A549 (cell line): ENCODE data around the gene PDZD2. TPM values are rescaled to one million over a fixed set of nuclear protein-coding genes. Genes with fewer than 3 reads are reported as not detected.

ENCODE experiments used
- ATAC-seq, 2 experiments: fragments of 200-7000 bp in 1 of 2; fragments of >200 bp in 1 of 2; cut with Nextera tagmentation in 1 of 2; cut with Tn5 transposase in 1 of 2; 3 replicates each; pipeline versions ENCODE4 v1.8.0 to v1.9.1; 2018 to 2020; ENCODE audit warnings: mild to moderate bottlenecking in 1 of 2, moderate library complexity in 1 of 2
- CTCF ChIA-PET: fragments of 300-600 bp; sonication (Branson Sonifier 250); formaldehyde crosslinking; extraction: SDS; loops from one replicate; lab custom pipeline; 2021; ENCODE audit warnings: antibody characterized with exemption, inconsistent platforms; lab: Yijun Ruan, JAX
- POLR2A ChIA-PET: fragments of 350-600 bp; formaldehyde crosslinking; extraction: SDS; loops from one replicate; lab custom pipeline; 2021; ENCODE audit warnings: antibody characterized with exemption, inconsistent platforms; lab: Yijun Ruan, JAX
- DNase-seq, 2 experiments: peaks; one replicate each; pipeline versions ENCODE4 v3.0.0 to v3.0.0-alpha.2; 2011 to 2016; ENCODE audit warnings: low read depth in 1 of 2, low spot score in 1 of 2
- FAIRE-seq: peaks from 2 replicates; lab custom pipeline; 2011; peaks lifted over from hg19 to GRCh38; lab: Jason Lieb, UNC
- H3K27ac ChIP-seq, 2 experiments: fragments of >200 bp; sonication (Bioruptor Twin); formaldehyde crosslinking; 3 replicates each; pipeline ENCODE4 v1.5.1; 2016 to 2017
- H3K4me1 ChIP-seq: fragments of >200 bp; sonication (Bioruptor Twin); formaldehyde crosslinking; 3 replicates; pipeline ENCODE4 v1.6.1; 2016
- H3K4me2 ChIP-seq: fragments of >200 bp; sonication (Bioruptor Twin); formaldehyde crosslinking; 3 replicates; pipeline ENCODE4 v1.6.1; 2016
- H3K4me3 ChIP-seq: fragments of >200 bp; sonication (Bioruptor Twin); formaldehyde crosslinking; 3 replicates; pipeline ENCODE4 v1.5.1; 2016
- H3K9me3 ChIP-seq: fragments of >200 bp; sonication (Bioruptor Twin); formaldehyde crosslinking; 3 replicates; pipeline ENCODE4 v1.6.1; 2016
- CBX8 ChIP-seq: fragments of 200-600 bp; sonication (generic); IDR thresholded peaks from 2 replicates; pipeline ENCODE4 v1.6.1; 2016
- CHD4 ChIP-seq: fragments of 200-600 bp; sonication (generic); IDR thresholded peaks from 2 replicates; pipeline ENCODE4 v1.6.1; 2016; ENCODE audit warnings: antibody characterized with exemption, mild to moderate bottlenecking, borderline replicate concordance
- EHMT2 ChIP-seq: fragments of 200-600 bp; sonication (generic); IDR thresholded peaks from 2 replicates; pipeline ENCODE4 v1.6.1; 2016; ENCODE audit warnings: antibody characterized with exemption, low read depth, mild to moderate bottlenecking, moderate library complexity
- ESRRA ChIP-seq: fragments of 150-350 bp; IDR thresholded peaks from 2 replicates; pipeline ENCODE4 v1.6.1; 2014; ENCODE audit warnings: mild to moderate bottlenecking, low read length, borderline replicate concordance
- FOSB ChIP-seq: fragments of 250-450 bp; sonication (Bioruptor Pico); IDR thresholded peaks from 2 replicates; pipeline ENCODE4 v1.5.0; 2020; ENCODE audit warnings: mild to moderate bottlenecking, moderate library complexity
- GATA3 ChIP-seq: IDR thresholded peaks from 2 replicates; pipeline ENCODE4 v1.6.1; 2012; ENCODE audit warnings: borderline replicate concordance
- HDAC2 ChIP-seq: fragments of 200-600 bp; sonication (generic); IDR thresholded peaks from 2 replicates; pipeline ENCODE4 v1.6.1; 2016
- HEYL ChIP-seq: fragments of 250-450 bp; sonication (Bioruptor Pico); IDR thresholded peaks from 2 replicates; pipeline ENCODE4 v1.8.0; 2021; ENCODE audit warnings: mild to moderate bottlenecking, moderate library complexity
- HOXA7 ChIP-seq: fragments of 250-450 bp; sonication (Bioruptor Pico); IDR thresholded peaks from 2 replicates; pipeline ENCODE4 v1.5.0; 2020; ENCODE audit warnings: mild to moderate bottlenecking, moderate library complexity
- JUNB ChIP-seq: fragments of >200 bp; sonication (Bioruptor Twin); formaldehyde crosslinking; IDR thresholded peaks from 2 replicates; pipeline ENCODE4 v1.6.1; 2016
- KDM1A ChIP-seq: fragments of 200-600 bp; sonication (generic); IDR thresholded peaks from 2 replicates; pipeline ENCODE4 v1.6.1; 2016; ENCODE audit warnings: low read depth, mild to moderate bottlenecking
- MAZ ChIP-seq: fragments of 150-350 bp; IDR thresholded peaks from 2 replicates; pipeline ENCODE4 v1.6.1; 2014; ENCODE audit warnings: antibody characterized with exemption, low read depth, low read length, borderline replicate concordance
- MYC ChIP-seq: IDR thresholded peaks from 2 replicates; pipeline ENCODE4 v1.6.1; 2012; ENCODE audit warnings: mild to moderate bottlenecking, inconsistent platforms, low read length, improper control_type of control experiment, borderline replicate concordance
- NFE2L2 ChIP-seq: fragments of 150-350 bp; conservative IDR thresholded peaks from 2 replicates; pipeline ENCODE4 v1.6.1; 2014; ENCODE audit warnings: low read length
- PHF8 ChIP-seq: fragments of 200-600 bp; sonication (generic); IDR thresholded peaks from 2 replicates; pipeline ENCODE4 v1.6.1; 2016; ENCODE audit warnings: low read depth, mild to moderate bottlenecking, antibody characterized with exemption, moderate library complexity, borderline replicate concordance
- POLR2A ChIP-seq: IDR thresholded peaks from 2 replicates; pipeline ENCODE4 v1.6.1; 2012; ENCODE audit warnings: mild to moderate bottlenecking, low read length
- RFX5 ChIP-seq: fragments of 450-650 bp; IDR thresholded peaks from 2 replicates; pipeline ENCODE4 v1.7.1; 2014; ENCODE audit warnings: antibody characterized with exemption, mild to moderate bottlenecking, moderate library complexity
- RNF2 ChIP-seq: fragments of 200-600 bp; sonication (generic); IDR thresholded peaks from 2 replicates; pipeline ENCODE4 v1.6.1; 2016; ENCODE audit warnings: low read depth, mild to moderate bottlenecking, antibody characterized with exemption, moderate library complexity, borderline replicate concordance
- SMC3 ChIP-seq: fragments of >200 bp; sonication (Bioruptor Twin); formaldehyde crosslinking; IDR thresholded peaks from 3 replicates; pipeline ENCODE4 v1.6.1; 2018; ENCODE audit warnings: inconsistent platforms
- SREBF2 ChIP-seq: fragments of 450-650 bp; IDR thresholded peaks from 2 replicates; pipeline ENCODE4 v1.6.1; 2014; ENCODE audit warnings: mild to moderate bottlenecking, moderate library complexity
- TFCP2L1 ChIP-seq: fragments of 250-450 bp; sonication (Bioruptor Pico); IDR thresholded peaks from 2 replicates; pipeline ENCODE4 v1.5.0; 2021; ENCODE audit warnings: mild to moderate bottlenecking
- TP53 ChIP-seq: fragments of 250-450 bp; sonication (Bioruptor Pico); IDR thresholded peaks from 2 replicates; pipeline ENCODE4 v1.5.0; 2021; ENCODE audit warnings: mild to moderate bottlenecking, moderate library complexity
- ZC3H11A ChIP-seq: fragments of 450-650 bp; IDR thresholded peaks from 2 replicates; pipeline ENCODE4 v1.6.1; 2014; ENCODE audit warnings: antibody characterized with exemption, mild to moderate bottlenecking
- WGBS: methylation state at CpG from one replicate; pipeline ENCODE4 v1.1.6; 2017; ENCODE audit errors: missing lambda C conversion rate; 5-methylcytosine and 5-hydroxymethylcytosine counted together
- polyA plus RNA-seq, 4 experiments: library from polyadenylated mRNA; depleted of rRNA in 3 of 4; stranded (reverse); fragments of >200 nt; fragmentation: RNase III in 1 of 4; extraction: RNeasy Plus Mini Kit Qiagen cat#74134 plus additional on column Dnase treatment in 1 of 4; gene quantifications; 2 replicates in 3 of 4; 3 replicates in 1 of 4; pipeline ENCODE4 v1.2.3, GENCODE V29; 2011 to 2017
- TF ChIP-seq, protein P1 (sequence below): IDR thresholded peaks from 2 replicates; pipeline ENCODE4 v1.6.1; 2012; ENCODE audit warnings: low read depth, borderline replicate concordance
- TF ChIP-seq, protein P2 (sequence below): fragments of 150-350 bp; IDR thresholded peaks from 2 replicates; pipeline ENCODE4 v1.6.1; 2014; ENCODE audit warnings: low read depth, mild to moderate bottlenecking, low read length
- TF ChIP-seq, protein P3 (sequence below): fragments of >200 bp; sonication (Bioruptor Twin); formaldehyde crosslinking; IDR thresholded peaks from 2 replicates; pipeline ENCODE4 v1.6.1; 2016
- TF ChIP-seq, protein P4 (sequence below): fragments of 450-650 bp; IDR thresholded peaks from 2 replicates; pipeline ENCODE4 v1.6.1; 2014; ENCODE audit warnings: antibody characterized with exemption
- TF ChIP-seq, protein P5 (sequence below): fragments of 200-600 bp; sonication (generic); IDR thresholded peaks from 2 replicates; pipeline ENCODE4 v1.6.1; 2016; ENCODE audit warnings: antibody characterized with exemption, mild to moderate bottlenecking, moderate library complexity

The PDZD2 gene
- polyA plus RNA-seq, 2 of the 4 experiments (the other 2 are of a cell fraction), result 0.06 to 0.09 TPM

DNA sequence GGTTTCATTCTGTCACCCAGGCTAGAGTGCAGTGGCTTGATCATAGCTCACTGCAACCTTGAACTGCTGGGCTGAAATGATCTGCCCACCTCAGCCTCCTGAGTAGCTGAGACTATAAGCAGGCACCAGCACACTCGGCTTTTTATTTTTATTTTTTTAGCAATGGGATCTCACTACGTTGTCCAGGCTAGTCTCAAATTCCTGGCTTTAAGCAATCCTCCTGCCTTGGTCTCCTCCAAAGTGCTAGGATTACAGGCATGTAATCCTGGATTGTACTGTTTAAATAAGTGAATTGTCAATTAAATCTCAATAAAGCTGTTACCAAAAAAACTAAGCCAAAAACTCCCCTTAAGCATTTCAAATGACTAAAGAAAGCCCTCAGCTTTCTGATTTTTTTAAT is 516.3 kb downstream of the PDZD2 start:
- Histone ChIP-seq H3K4me1 (peaks cover 30% of the 10 kb centered on the region), H3K9me3 (no peaks in the 10 kb centered on the region), H3K27ac (no peak overlapping the region), H3K4me2 (no peak overlapping the region), H3K4me3 (no peak overlapping the region)
- FAIRE-seq (no peak), DNase-seq (no peak), ATAC-seq (no peak)
- TF ChIP-seq POLR2A, result no peak
- no peak for TF ChIP-seq RFX5
- no peak for TF ChIP-seq PHF8
- no peak for TF ChIP-seq HDAC2
- TF ChIP-seq GATA3, result no peak
- POLR2A ChIA-PET, result interaction anchor here (1.2 kb wide), 1 partner anchor 16 kb away, joined by 3 read pairs; no protein-coding TSS in a partner anchor
- CTCF ChIA-PET, result interaction anchor here (0.6 to 1.5 kb wide), 3 partner anchors 13 to 187 kb away, joined by 3 to 5 read pairs (median 3); no protein-coding TSS in a partner anchor
- 87% methylated on average over 2 of the region's 2 CpGs for WGBS

DNA sequence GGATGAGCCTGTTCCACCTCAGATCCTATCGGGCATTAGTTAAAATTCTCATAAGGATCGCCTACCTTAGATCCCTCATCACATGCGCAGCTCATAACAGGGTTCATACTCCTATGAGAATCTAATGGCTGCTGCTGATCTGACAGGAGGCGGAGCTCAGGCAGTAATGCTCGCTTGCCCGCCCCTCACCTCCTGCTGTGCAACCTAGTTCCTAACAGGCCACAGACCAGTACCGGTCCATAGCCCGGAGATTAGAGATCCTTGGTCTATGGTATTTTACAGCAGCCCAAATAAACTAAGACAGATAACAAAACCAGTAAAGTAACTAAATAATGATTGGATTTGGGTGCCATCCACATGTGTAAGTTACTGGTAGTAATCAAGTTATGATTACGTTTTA is 517.7 kb downstream of the PDZD2 start:
- no peak overlapping the region for H3K4me3 ChIP-seq
- FAIRE-seq (no peak), ATAC-seq (peak in 1 of 2 experiments; percentile 24; a peak in 1 of 6 replicates), DNase-seq (no peak)
- TF ChIP-seq, protein P1, sequence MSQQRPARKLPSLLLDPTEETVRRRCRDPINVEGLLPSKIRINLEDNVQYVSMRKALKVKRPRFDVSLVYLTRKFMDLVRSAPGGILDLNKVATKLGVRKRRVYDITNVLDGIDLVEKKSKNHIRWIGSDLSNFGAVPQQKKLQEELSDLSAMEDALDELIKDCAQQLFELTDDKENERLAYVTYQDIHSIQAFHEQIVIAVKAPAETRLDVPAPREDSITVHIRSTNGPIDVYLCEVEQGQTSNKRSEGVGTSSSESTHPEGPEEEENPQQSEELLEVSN, result no peak
- TF ChIP-seq HOXA7 (CRISPR knock-in tag) (no peak), EHMT2 (no peak), JUNB (no peak), TFCP2L1 (no peak)
- TF ChIP-seq, protein P2, sequence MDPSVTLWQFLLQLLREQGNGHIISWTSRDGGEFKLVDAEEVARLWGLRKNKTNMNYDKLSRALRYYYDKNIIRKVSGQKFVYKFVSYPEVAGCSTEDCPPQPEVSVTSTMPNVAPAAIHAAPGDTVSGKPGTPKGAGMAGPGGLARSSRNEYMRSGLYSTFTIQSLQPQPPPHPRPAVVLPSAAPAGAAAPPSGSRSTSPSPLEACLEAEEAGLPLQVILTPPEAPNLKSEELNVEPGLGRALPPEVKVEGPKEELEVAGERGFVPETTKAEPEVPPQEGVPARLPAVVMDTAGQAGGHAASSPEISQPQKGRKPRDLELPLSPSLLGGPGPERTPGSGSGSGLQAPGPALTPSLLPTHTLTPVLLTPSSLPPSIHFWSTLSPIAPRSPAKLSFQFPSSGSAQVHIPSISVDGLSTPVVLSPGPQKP, result no peak
- TF ChIP-seq, protein P3, sequence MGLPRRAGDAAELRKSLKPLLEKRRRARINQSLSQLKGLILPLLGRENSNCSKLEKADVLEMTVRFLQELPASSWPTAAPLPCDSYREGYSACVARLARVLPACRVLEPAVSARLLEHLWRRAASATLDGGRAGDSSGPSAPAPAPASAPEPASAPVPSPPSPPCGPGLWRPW, result no peak
- POLR2A ChIA-PET, result no interaction called here
- peaks cover 30% of the 10 kb centered on the region for H3K4me1 ChIP-seq
- WGBS, result 94% methylated on average over 9 of the region's 9 CpGs
- H3K9me3 ChIP-seq, result no peaks in the 10 kb centered on the region
- H3K27ac ChIP-seq, result no peak overlapping the region
- CTCF ChIA-PET, result no interaction called here
- no peak overlapping the region for H3K4me2 ChIP-seq

DNA sequence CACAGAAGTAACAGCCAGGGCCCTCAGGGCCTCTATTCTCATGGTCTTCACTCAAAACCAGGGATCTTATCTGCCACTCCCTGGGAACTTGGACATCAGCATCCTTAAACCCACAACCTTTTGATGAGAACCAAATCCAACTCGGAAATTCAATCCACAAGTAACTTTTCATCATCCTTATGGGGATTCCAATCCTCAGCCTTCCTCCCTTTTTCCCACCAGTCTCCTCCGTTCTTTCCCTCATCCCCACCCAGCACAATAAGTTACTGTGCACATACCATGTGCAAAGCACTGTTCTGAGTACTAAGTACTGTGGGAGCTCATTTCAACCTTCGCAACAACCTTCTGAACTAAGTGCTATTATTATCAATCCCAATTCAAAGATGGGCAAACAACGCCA is 518.1 kb downstream of the PDZD2 start:
- ChIA-PET POLR2A (no interaction called here), CTCF (interaction anchor here (0.9 to 1.3 kb wide), 3 partner anchors 12 to 76 kb away, joined by 3 to 4 read pairs (median 3); no protein-coding TSS in a partner anchor)
- Histone ChIP-seq H3K4me1 (peaks cover 30% of the 10 kb centered on the region), H3K4me3 (no peak overlapping the region), H3K27ac (no peak overlapping the region), H3K9me3 (no peaks in the 10 kb centered on the region), H3K4me2 (no peak overlapping the region)
- DNase-seq (no peak), FAIRE-seq (no peak), ATAC-seq (no peak)
- 89% methylated on average over 4 of the region's 4 CpGs for WGBS
- TF ChIP-seq NFE2L2 (no peak), FOSB (CRISPR knock-in tag) (no peak), ZC3H11A (no peak), MYC (no peak), POLR2A (no peak), ESRRA (no peak), SMC3 (no peak), HEYL (CRISPR knock-in tag) (no peak), GATA3 (no peak), RNF2 (no peak), KDM1A (no peak), CBX8 (no peak), SREBF2 (no peak), MAZ (no peak), TP53 (CRISPR knock-in tag) (no peak), CHD4 (no peak)
- TF ChIP-seq, protein P4, sequence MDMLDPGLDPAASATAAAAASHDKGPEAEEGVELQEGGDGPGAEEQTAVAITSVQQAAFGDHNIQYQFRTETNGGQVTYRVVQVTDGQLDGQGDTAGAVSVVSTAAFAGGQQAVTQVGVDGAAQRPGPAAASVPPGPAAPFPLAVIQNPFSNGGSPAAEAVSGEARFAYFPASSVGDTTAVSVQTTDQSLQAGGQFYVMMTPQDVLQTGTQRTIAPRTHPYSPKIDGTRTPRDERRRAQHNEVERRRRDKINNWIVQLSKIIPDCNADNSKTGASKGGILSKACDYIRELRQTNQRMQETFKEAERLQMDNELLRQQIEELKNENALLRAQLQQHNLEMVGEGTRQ, result no peak
- TF ChIP-seq, protein P5, sequence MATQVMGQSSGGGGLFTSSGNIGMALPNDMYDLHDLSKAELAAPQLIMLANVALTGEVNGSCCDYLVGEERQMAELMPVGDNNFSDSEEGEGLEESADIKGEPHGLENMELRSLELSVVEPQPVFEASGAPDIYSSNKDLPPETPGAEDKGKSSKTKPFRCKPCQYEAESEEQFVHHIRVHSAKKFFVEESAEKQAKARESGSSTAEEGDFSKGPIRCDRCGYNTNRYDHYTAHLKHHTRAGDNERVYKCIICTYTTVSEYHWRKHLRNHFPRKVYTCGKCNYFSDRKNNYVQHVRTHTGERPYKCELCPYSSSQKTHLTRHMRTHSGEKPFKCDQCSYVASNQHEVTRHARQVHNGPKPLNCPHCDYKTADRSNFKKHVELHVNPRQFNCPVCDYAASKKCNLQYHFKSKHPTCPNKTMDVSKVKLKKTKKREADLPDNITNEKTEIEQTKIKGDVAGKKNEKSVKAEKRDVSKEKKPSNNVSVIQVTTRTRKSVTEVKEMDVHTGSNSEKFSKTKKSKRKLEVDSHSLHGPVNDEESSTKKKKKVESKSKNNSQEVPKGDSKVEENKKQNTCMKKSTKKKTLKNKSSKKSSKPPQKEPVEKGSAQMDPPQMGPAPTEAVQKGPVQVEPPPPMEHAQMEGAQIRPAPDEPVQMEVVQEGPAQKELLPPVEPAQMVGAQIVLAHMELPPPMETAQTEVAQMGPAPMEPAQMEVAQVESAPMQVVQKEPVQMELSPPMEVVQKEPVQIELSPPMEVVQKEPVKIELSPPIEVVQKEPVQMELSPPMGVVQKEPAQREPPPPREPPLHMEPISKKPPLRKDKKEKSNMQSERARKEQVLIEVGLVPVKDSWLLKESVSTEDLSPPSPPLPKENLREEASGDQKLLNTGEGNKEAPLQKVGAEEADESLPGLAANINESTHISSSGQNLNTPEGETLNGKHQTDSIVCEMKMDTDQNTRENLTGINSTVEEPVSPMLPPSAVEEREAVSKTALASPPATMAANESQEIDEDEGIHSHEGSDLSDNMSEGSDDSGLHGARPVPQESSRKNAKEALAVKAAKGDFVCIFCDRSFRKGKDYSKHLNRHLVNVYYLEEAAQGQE, result no peak
- TF ChIP-seq, protein P3, result no peak
